SK-N-SH treated with all-trans-retinoic acid at 6 μM for 48 hours (cell line): ENCODE measurements around the gene SLC2A11.

Experiments used
- ATAC-seq: fragments of 200-7000 bp; cut with Tn5 transposase; 3 replicates; pipeline ENCODE4 v1.9.1; 2020; ENCODE audit warnings: mild to moderate bottlenecking, moderate library complexity
- ARNTL ChIP-seq: fragments of 450-650 bp; formaldehyde crosslinking; IDR thresholded peaks from 2 replicates; pipeline ENCODE4 v1.5.0; 2020; ENCODE audit warnings: low read depth, mild to moderate bottlenecking, moderate library complexity, borderline replicate concordance
- BACH2 ChIP-seq: fragments of 250-450 bp; sonication (Bioruptor Pico); IDR thresholded peaks from 2 replicates; pipeline ENCODE4 v1.9.0; 2021; ENCODE audit warnings: mild to moderate bottlenecking, borderline replicate concordance
- CREB5 ChIP-seq: fragments of 250-450 bp; sonication (Bioruptor Pico); IDR thresholded peaks from 2 replicates; pipeline ENCODE4 v1.5.1; 2020; ENCODE audit warnings: low read depth, mild to moderate bottlenecking, moderate library complexity
- CSDC2 ChIP-seq: fragments of 250-450 bp; sonication (Bioruptor Pico); IDR thresholded peaks from 2 replicates; pipeline ENCODE4 v1.5.0; 2020; ENCODE audit warnings: mild to moderate bottlenecking, moderate library complexity
- CSRNP3 ChIP-seq: fragments of 250-450 bp; sonication (Bioruptor Pico); IDR thresholded peaks from 2 replicates; pipeline ENCODE4 v1.5.1; 2021; ENCODE audit warnings: mild to moderate bottlenecking, moderate library complexity
- ESRRG ChIP-seq: fragments of 250-450 bp; sonication (Bioruptor Pico); IDR thresholded peaks from 2 replicates; pipeline ENCODE4 v1.6.1; 2021; ENCODE audit warnings: mild to moderate bottlenecking
- GLIS3 ChIP-seq: fragments of 250-450 bp; sonication (Bioruptor Pico); IDR thresholded peaks from 2 replicates; pipeline ENCODE4 v1.5.0; 2020; ENCODE audit warnings: mild to moderate bottlenecking, moderate library complexity
- ISL1 ChIP-seq: fragments of 250-450 bp; sonication (Bioruptor Pico); IDR thresholded peaks from 2 replicates; pipeline ENCODE4 v2.1.2; 2022; ENCODE audit warnings: mild to moderate bottlenecking, moderate library complexity
- POU6F1 ChIP-seq: fragments of 250-450 bp; sonication (Bioruptor Pico); IDR thresholded peaks from 2 replicates; pipeline ENCODE4 v1.8.0; 2021; ENCODE audit warnings: low read depth, mild to moderate bottlenecking, moderate library complexity, borderline replicate concordance
- SNAI2 ChIP-seq: fragments of 250-450 bp; sonication (Bioruptor Pico); IDR thresholded peaks from 2 replicates; pipeline ENCODE4 v1.5.0; 2020; ENCODE audit warnings: mild to moderate bottlenecking, moderate library complexity
- TOX ChIP-seq: fragments of 250-450 bp; sonication (Bioruptor Pico); IDR thresholded peaks from 2 replicates; pipeline ENCODE4 v1.8.0; 2021; ENCODE audit warnings: mild to moderate bottlenecking, moderate library complexity, borderline replicate concordance
- TSHZ2 ChIP-seq: fragments of 250-450 bp; sonication (Bioruptor Pico); IDR thresholded peaks from 2 replicates; pipeline ENCODE4 v1.5.0; 2020; ENCODE audit warnings: mild to moderate bottlenecking, moderate library complexity
- ZFP30 ChIP-seq: fragments of 450-650 bp; formaldehyde crosslinking; IDR thresholded peaks from 2 replicates; pipeline ENCODE4 v1.5.0; 2022; ENCODE audit warnings: mild to moderate bottlenecking, moderate library complexity
- ZNF565 ChIP-seq: fragments of 450-650 bp; formaldehyde crosslinking; conservative IDR thresholded peaks from 2 replicates; pipeline ENCODE4 v1.5.0; 2020; ENCODE audit warnings: low read depth, mild to moderate bottlenecking, moderate library complexity
- ZNF70 ChIP-seq: fragments of 450-650 bp; formaldehyde crosslinking; IDR thresholded peaks from 2 replicates; pipeline ENCODE4 v1.5.0; 2020; ENCODE audit warnings: mild to moderate bottlenecking, moderate library complexity

SLC2A11 gene

GRCh38 chr22:23837496-23837859 lies 20.2 kb upstream of the SLC2A11 start (continued):
- TF ChIP-seq CSRNP3 (CRISPR knock-in tag): no peak
- TF ChIP-seq POU6F1 (CRISPR knock-in tag): no peak
- TF ChIP-seq ZNF565 (CRISPR knock-in tag): no peak
- no peak for TF ChIP-seq ZFP30
- no peak for TF ChIP-seq ESRRG (CRISPR knock-in tag)
- no peak for TF ChIP-seq TSHZ2 (CRISPR knock-in tag)
- no peak for TF ChIP-seq BACH2 (CRISPR knock-in tag)
- TF ChIP-seq CREB5 (CRISPR knock-in tag): no peak
- no peak for TF ChIP-seq TOX (CRISPR knock-in tag)
- no peak for TF ChIP-seq SNAI2 (CRISPR knock-in tag)
- TF ChIP-seq ZNF70 (CRISPR knock-in tag): no peak

GRCh38 chr22:23837911-23838680 lies 19.6 kb upstream of the SLC2A11 start:
- TF ChIP-seq ARNTL (CRISPR knock-in tag) (no peak), BACH2 (CRISPR knock-in tag) (no peak), CSDC2 (CRISPR knock-in tag) (no peak), ZNF70 (CRISPR knock-in tag) (no peak), POU6F1 (CRISPR knock-in tag) (no peak), TOX (CRISPR knock-in tag) (no peak), TSHZ2 (CRISPR knock-in tag) (no peak), ISL1 (no peak), GLIS3 (no peak)
- ATAC-seq: no peak
